HFFc6 (cell line): ENCODE data around the gene TCP1. TPM values are rescaled to one million over a fixed set of nuclear protein-coding genes. Genes with fewer than 3 reads are reported as not detected.
"Not testable (repeated sequence)": the region's sequence is repeated elsewhere in the genome, so short reads cannot be mapped to it uniquely, and the experiment has no call there.

Experiments used
- DNase-seq: peaks from one replicate; pipeline ENCODE4 v3.0.0-alpha.2; 2018
- H3K27ac Mint-ChIP-seq: 2 replicates; pipeline ENCODE4 v1.8.0; 2020; ENCODE audit warnings: mild to moderate bottlenecking, mixed read lengths
- H3K27me3 Mint-ChIP-seq: 2 replicates; pipeline ENCODE4 v1.8.0; 2021; ENCODE audit warnings: mild to moderate bottlenecking, moderate library complexity, mixed read lengths; ENCODE audit not compliant: insufficient read depth
- H3K36me3 Mint-ChIP-seq: 2 replicates; pipeline ENCODE4 v1.8.0; 2021; ENCODE audit warnings: low read depth, mixed read lengths
- H3K4me1 Mint-ChIP-seq: 2 replicates; pipeline ENCODE4 v1.8.0; 2020; ENCODE audit warnings: low read depth, mixed read lengths
- H3K4me3 Mint-ChIP-seq: 2 replicates; pipeline ENCODE4 v1.8.0; 2020; ENCODE audit warnings: mild to moderate bottlenecking, moderate library complexity, mixed read lengths
- H3K9me3 Mint-ChIP-seq: 2 replicates; pipeline ENCODE4 v1.8.0; 2020; ENCODE audit warnings: mild to moderate bottlenecking, mixed read lengths
- total RNA-seq, 6 experiments: library from RNA; stranded (reverse); fragmentation: NEBNext Ultra II Directional; extraction: Animal tissue kit (Norgen Biotek cat#: 25700); gene quantifications; 2 replicates in 1 of 6; 3 replicates in 5 of 6; pipeline ENCODE4 v1.2.3, GENCODE V29; 2021
- TF ChIP-seq, protein P1 (sequence below): fragments of 200-600 bp; sonication (generic); IDR thresholded peaks from 2 replicates; pipeline ENCODE4 v1.5.0; 2021; ENCODE audit warnings: antibody characterized with exemption, mild to moderate bottlenecking

TCP1 gene
- total RNA-seq, 6 experiments from 2014 or later = 212 to 270 (median 225) TPM

GRCh38 chr6:159828074-159828473 is 38.7 kb upstream of the TCP1 start:
- Mint-ChIP-seq H3K27ac (no peak overlapping the region), H3K36me3 (no peaks in the 10 kb centered on the region), H3K4me1 (peaks cover 46% of the 10 kb centered on the region), H3K9me3 (no peaks in the 10 kb centered on the region), H3K27me3 (peaks cover under 1% of the 10 kb centered on the region), H3K4me3 (peak overlapping the region; percentile 43; the same call in 1 of the 2 replicates)
- peak; percentile 57 for DNase-seq
- TF ChIP-seq, protein P1, sequence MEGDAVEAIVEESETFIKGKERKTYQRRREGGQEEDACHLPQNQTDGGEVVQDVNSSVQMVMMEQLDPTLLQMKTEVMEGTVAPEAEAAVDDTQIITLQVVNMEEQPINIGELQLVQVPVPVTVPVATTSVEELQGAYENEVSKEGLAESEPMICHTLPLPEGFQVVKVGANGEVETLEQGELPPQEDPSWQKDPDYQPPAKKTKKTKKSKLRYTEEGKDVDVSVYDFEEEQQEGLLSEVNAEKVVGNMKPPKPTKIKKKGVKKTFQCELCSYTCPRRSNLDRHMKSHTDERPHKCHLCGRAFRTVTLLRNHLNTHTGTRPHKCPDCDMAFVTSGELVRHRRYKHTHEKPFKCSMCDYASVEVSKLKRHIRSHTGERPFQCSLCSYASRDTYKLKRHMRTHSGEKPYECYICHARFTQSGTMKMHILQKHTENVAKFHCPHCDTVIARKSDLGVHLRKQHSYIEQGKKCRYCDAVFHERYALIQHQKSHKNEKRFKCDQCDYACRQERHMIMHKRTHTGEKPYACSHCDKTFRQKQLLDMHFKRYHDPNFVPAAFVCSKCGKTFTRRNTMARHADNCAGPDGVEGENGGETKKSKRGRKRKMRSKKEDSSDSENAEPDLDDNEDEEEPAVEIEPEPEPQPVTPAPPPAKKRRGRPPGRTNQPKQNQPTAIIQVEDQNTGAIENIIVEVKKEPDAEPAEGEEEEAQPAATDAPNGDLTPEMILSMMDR = no peak

- H3K9me3 Mint-ChIP-seq = no peaks in the 10 kb centered on the region
- H3K27me3 Mint-ChIP-seq = peaks cover 8% of the 10 kb centered on the region
- TF ChIP-seq, protein P1 = no peak
- H3K36me3 Mint-ChIP-seq = no peaks in the 10 kb centered on the region
- H3K4me3 Mint-ChIP-seq = no peak overlapping the region
- DNase-seq = no peak
- no peak overlapping the region for H3K27ac Mint-ChIP-seq
- H3K4me1 Mint-ChIP-seq = peaks cover 50% of the 10 kb centered on the region
Measured at GRCh38 chr6:159826968-159827647, 37.7 kb upstream of the TCP1 start.

DNA sequence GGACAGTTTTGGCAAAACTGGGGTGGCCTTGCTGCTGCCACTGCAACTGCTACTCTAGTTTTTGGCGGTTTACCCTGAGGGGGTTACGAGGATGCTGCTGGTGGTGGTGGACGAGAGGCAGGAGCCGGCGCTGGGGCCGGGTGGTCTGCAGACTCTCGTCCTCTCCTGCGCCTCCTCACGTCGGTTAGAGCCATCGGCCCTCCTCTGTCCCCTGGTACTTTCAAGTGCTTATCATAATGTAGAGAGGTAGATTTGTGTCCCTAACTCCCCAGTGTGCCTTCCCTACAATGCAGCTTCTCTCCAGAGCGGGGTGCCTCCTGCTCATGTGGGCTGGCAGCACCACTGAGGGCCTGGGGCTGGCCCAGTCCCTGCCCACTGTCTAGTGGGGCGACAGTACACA is 36.6 kb upstream of the TCP1 start:
- DNase-seq = no peak
- Mint-ChIP-seq H3K4me3 (no peak overlapping the region), H3K27ac (no peak overlapping the region), H3K4me1 (peaks cover 42% of the 10 kb centered on the region), H3K9me3 (no peaks in the 10 kb centered on the region), H3K27me3 (peaks cover 14% of the 10 kb centered on the region), H3K36me3 (no peaks in the 10 kb centered on the region)
- TF ChIP-seq, protein P1 = no peak

DNA sequence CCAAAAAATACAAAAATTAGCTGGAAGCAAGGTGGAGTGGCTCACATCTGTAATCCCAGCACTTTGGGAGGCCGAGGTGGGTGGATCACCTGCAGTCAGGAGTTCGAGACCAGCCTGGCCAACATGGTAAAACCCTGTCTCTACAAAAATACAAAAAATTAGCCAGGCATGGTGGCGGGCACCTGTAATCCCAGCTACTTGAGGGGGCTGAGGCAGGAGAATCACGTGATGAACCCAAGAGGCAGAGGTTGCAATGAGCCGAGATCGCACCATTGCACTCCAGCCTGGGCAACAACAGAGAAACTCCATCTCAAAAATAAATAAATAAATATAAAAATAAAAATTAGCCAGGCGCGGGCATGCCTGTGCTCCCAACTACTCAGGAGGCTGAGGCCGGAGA is 35.3 kb upstream of the TCP1 start:
- Mint-ChIP-seq H3K27me3 (peaks cover 14% of the 10 kb centered on the region), H3K4me1 (peaks cover 29% of the 10 kb centered on the region)
- DNase-seq, H3K4me3 Mint-ChIP-seq, H3K36me3 Mint-ChIP-seq, H3K9me3 Mint-ChIP-seq, H3K27ac Mint-ChIP-seq: not testable (repeated sequence)

GRCh38 chr6:159823953-159824352 is 34.6 kb upstream of the TCP1 start:
- peaks cover 16% of the 10 kb centered on the region for H3K27me3 Mint-ChIP-seq
- no peak overlapping the region for H3K4me3 Mint-ChIP-seq
- TF ChIP-seq, protein P1 = no peak
- H3K36me3 Mint-ChIP-seq = no peaks in the 10 kb centered on the region
- H3K9me3 Mint-ChIP-seq = no peaks in the 10 kb centered on the region
- DNase-seq = no peak
- no peak overlapping the region for H3K27ac Mint-ChIP-seq
- H3K4me1 Mint-ChIP-seq = peaks cover 22% of the 10 kb centered on the region

DNA sequence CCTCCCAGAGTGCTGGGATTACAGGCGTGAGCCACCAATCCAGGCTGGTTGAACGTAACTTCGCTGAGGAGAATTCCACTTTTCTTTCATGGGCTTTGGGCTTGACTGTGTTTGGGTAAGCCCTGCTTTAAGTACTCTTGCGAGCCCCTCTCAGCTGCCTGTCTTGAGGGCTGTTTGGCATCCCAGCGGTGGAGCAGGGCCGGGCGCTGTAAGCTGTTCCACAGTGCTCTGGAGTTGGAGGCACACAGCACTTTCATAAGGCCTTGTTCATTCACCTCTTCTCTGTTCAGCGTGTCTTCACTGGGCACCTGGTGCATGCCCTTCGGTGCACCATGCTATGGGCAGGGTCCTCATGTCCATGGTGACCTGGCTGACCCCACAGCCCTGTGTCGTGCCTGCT is 32.3 kb upstream of the TCP1 start:
- Mint-ChIP-seq H3K36me3 (no peaks in the 10 kb centered on the region), H3K27me3 (peaks cover 16% of the 10 kb centered on the region), H3K9me3 (no peaks in the 10 kb centered on the region), H3K4me3 (no peak overlapping the region), H3K4me1 (peaks cover 11% of the 10 kb centered on the region; the same call in 1 of the 2 replicates), H3K27ac (no peak overlapping the region)
- TF ChIP-seq, protein P1 = no peak
- no peak for DNase-seq
